Measurements from ENCODE around the gene CRELD2.

DNA sequence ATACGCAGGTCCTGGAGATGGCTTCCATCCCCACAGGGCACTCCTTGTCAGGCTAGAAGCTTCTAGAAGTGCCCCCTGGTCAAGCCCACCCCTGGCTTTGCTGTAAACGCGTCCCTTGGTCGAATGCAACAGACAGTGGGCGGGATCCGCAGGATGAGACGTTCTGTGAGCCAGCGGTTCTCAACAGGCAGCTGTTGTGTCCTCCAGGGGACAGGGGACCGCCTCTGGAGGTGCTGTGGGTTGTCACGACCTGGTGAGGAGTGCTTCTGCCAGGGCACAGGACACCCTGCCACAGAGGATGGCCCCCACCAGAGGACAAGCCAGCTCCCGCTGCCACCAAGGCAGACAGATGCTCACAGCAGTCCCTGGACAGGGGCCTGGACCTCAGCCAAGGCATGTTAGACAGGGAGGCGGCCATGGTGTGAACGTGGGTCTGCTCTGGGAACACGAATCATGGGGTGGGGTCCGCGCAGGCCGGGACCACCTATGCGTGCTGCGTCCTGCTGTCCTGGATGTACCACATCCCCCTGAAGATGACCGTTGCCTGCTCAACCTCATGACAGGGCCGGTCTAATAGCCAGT is 11.7 kb downstream of the CRELD2 start:
- TF ChIP-seq POU5F1 (IDR thresholded peaks at IDR 0.05; ENCODE audit: low read depth, low read length): no peak
- TF ChIP-seq, protein P1, sequence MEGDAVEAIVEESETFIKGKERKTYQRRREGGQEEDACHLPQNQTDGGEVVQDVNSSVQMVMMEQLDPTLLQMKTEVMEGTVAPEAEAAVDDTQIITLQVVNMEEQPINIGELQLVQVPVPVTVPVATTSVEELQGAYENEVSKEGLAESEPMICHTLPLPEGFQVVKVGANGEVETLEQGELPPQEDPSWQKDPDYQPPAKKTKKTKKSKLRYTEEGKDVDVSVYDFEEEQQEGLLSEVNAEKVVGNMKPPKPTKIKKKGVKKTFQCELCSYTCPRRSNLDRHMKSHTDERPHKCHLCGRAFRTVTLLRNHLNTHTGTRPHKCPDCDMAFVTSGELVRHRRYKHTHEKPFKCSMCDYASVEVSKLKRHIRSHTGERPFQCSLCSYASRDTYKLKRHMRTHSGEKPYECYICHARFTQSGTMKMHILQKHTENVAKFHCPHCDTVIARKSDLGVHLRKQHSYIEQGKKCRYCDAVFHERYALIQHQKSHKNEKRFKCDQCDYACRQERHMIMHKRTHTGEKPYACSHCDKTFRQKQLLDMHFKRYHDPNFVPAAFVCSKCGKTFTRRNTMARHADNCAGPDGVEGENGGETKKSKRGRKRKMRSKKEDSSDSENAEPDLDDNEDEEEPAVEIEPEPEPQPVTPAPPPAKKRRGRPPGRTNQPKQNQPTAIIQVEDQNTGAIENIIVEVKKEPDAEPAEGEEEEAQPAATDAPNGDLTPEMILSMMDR (IDR thresholded peaks at IDR 0.05; ENCODE audit: control extremely low read depth in 1 of 3, insufficient read depth in 1 of 3, low read depth in 1 of 3, low read length in 3 of 3): no peak
- no peak for TF ChIP-seq POLR2A (IDR thresholded peaks at IDR 0.05; ENCODE audit: control extremely low read depth in 1 of 2, low read depth in 2 of 2, low read length in 2 of 2)
- no peak for TF ChIP-seq EZH2 (IDR thresholded peaks at IDR 0.05; ENCODE audit: low read depth, low read length, severe bottlenecking)
